SK-MEL-5 (cell line): ENCODE data around the gene MAU2. TPM values are rescaled to one million over a fixed set of nuclear protein-coding genes. Genes with fewer than 3 reads are reported as not detected.
"Not testable (repeated sequence)": the region's sequence is repeated elsewhere in the genome, so short reads cannot be mapped to it uniquely, and the experiment has no call there.

Experiments
- DNase-seq: peaks from one replicate; pipeline ENCODE4 v3.0.0-alpha.2; 2016; ENCODE audit warnings: low read depth, low spot score
- in situ Hi-C: cut with HindIII; loops from 2 replicates; pipeline ENCODE4 v1.10.0; 2016; ENCODE audit warnings: low sequenced_read_pairs, high pct_unique_total_duplicates, low pct_unique_long_range_greater_than_20kb
- total RNA-seq: library from RNA; depleted of rRNA; stranded (reverse); fragments of >200 nt; shearing (Covaris generic); gene quantifications from 2 replicates; pipeline ENCODE4 v1.2.3, GENCODE V29; 2014

MAU2 gene
- total RNA-seq, 1 experiment from 2014 or later = 20.7 TPM

DNA sequence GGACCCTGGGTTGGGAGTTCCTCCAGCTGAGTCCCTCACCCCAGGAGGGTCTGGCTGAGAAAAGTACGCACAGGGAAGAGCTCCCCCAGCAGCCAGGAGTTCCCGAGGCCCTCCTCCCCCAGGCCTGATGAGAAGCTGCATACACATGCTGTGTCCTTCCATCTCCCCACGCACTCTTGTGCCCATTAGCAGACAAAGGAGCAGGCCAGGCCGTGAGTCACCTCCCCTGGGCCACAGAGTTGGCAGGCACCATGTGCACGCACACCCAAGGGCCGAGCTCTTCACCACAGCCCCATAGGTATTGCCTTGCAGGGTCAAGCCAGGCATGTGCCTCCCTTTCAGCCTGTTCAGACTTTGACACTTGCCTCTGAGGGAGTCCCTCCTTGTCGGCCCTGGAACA lies 17.5 kb downstream of the MAU2 start:
- in situ Hi-C loops = no loop called here
- no peak for DNase-seq

DNA sequence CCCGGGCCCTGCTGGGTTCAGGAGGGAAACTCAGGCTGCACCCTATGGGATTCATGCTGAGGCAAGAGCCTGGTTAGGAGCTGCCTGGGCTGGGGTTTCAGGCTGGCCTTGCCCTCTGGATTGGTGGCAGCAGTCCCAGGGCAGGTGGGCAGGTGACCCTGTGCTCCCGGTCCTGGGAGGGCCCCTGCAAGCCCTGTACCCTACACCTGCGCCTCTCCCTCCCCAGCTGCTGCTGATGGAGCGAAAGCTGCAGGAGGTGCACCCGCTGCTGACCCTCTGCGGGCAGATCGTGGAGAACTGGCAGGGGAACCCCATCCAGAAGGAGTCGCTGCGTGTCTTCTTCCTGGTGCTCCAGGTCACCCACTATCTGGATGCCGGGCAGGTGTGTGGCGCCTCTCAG lies 20.4 kb downstream of the MAU2 start:
- in situ Hi-C loops = no loop called here
- no peak for DNase-seq

DNA sequence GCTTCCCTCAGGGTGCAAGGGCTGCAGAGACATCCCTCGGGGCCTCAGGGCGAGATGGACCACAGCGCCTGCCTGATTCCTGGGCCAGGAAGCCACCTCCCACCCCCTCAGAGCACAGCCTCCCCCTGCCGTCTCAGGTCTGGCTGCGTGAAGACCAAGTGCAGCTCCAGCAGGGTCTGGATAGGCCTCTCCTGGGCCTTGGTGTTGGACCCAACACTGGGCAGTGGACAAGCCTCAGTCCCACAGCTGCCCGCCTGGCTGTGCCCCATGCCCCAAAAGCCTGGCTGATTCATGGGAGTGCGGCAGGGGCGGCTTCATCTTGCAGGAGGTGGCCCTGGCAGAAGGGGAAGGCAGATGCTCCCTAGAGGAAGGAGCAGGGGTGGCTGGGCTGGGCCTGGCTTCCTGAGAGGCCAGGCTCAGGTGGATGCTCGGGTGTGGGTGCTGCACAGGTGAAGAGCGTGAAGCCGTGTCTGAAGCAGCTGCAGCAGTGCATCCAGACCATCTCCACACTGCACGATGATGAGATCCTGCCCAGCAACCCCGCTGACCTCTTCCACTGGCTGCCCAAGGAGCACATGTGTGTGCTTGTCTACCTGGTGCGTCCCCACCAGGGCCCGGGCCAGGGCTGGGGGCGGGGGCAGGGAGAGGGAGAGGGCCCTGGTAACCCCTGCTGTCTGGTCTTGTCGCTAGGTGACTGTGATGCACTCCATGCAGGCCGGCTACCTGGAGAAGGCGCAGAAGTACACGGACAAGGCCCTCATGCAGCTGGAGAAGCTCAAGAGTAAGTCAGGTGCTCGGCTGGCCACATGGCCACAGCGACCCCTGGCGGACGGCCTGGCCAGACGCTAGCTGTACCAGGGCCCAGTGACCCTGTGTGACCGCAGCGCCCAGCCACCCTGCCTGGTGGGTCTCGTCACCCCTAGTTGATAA lies 21.7 kb downstream of the MAU2 start:
- DNase-seq = peak; percentile 70
- in situ Hi-C loops = no loop called here

DNA sequence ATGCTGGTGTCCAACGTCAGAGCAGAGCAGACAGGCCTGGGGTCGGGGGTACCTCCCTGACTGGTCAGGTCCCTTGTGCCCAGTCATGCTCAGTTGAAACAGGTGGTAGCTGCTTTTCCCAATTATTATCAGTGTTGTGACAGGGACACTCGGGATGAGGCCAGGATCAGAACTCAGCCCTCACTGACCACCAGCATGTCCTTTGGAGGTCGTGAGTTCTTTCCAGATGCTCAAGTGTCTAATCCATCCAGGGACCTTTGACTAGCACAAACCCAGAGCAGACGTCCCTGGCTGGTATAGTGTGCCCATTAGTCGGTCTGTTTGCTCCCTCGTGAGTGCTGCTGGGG lies 22.4 kb downstream of the MAU2 start:
- in situ Hi-C loops = no loop called here
- no peak for DNase-seq

- DNase-seq = peak; percentile 38
- in situ Hi-C loops = no loop called here
These were observed 23.1 kb downstream of the MAU2 start for GRCh38 chr19:19343762-19344161.

DNA sequence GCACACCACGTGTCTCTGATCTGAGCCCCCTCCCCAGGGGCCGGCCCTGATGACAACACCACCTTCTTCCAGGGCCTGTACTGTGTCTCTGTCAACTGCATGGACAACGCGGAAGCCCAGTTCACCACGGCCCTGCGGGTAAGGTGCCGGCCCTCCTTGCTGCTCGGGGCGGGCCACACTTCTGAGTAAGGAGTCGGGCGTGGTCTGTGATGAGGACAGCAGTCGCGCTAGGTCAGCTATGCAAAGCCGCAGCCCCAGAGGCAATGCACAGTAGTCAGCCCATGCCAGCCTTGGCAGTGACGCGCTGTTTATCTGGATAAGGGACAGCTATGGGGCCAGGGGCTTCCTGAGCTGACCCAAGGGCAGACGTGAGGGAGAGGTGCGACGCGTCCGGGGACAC lies 24.6 kb downstream of the MAU2 start:
- in situ Hi-C loops = no loop called here
- DNase-seq = no peak

DNA sequence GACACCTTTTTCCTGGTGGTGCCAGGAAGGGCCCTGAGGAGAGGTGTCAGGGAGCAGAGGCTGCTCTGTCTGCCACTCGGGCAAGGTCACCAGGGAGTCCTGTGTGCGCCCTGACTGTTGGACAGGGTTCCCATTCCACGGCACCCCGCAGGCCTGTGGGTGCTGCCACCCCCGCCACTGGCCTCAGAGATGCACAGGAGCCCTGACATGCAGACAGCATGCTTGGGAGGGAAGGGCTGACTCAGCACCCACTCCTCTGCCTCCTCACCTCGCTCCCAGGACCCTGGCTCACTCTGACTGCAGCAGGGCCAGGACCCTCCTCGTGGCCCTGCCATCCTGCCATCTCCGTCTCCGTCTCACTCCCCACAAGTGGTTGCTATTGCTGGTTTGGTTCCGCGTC lies 25.3 kb downstream of the MAU2 start:
- in situ Hi-C loops = no loop called here
- DNase-seq = no peak

DNA sequence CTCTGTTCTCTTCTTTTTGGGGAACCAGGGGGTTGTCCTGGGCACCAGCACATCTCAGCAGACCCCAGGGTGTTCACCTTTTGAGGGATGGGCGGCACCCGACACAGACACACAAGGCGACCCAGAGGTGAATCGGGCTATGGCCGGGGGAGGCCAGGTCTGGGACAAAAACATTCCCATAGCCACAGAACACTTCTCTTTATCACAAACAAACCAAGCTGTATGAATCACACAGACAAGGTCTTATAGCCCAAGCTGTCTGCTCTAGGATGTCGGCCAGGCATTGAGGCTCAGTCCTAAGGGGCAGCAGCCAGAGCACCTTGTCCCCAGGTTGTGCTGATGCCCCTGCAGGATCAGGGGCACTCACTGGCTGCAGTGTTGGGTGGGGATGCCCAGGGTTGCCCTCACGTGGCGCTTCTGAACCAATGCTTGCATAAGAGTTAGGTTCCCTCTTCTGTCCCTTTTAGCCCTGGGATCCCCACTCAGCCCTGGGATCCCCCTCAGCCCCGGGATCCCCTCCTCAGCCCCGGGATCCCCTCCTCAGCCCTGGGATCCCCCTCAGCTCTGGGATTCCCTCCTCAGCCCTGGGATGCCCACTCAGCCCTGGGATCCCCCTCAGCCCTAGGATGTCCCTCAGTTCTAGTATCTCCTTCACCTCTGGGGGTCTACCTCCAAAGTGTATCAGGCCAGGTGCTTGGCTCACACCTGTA lies 26.9 kb downstream of the MAU2 start:
- no peak for DNase-seq
- in situ Hi-C loops = no loop called here

- in situ Hi-C loops = no loop called here
- DNase-seq = no peak
These were observed 27.6 kb downstream of the MAU2 start for GRCh38 chr19:19348266-19348665.

- no peak for DNase-seq
- in situ Hi-C loops = no loop called here
These were observed 28.7 kb downstream of the MAU2 start for GRCh38 chr19:19349365-19349764.

GRCh38 chr19:19350756-19351155 lies 30.1 kb downstream of the MAU2 start:
- in situ Hi-C loops, DNase-seq: not testable (repeated sequence)

- in situ Hi-C loops = no loop called here
- DNase-seq = no peak
These were observed 32.2 kb downstream of the MAU2 start for GRCh38 chr19:19352823-19353222.

DNA sequence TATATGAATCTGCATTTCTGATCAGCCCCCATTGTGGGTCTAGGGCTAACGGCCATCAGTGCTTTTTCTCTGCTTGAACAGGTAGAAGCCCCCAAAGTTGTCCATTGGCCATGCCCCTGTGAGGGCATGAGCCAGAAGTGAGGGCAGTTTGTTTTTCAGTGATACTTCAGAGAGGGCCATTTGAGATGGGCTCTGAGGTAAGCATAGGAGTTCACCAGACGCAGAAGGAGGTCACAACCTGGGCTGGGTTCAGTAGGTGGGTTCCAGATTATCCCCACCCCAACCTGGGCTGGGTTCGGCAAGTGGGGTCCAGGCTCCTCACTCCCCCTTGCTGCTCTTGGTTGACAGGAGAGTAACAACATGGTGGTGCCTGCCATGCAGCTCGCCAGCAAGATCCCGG lies 33.4 kb downstream of the MAU2 start:
- no peak for DNase-seq
- in situ Hi-C loops = no loop called here

DNA sequence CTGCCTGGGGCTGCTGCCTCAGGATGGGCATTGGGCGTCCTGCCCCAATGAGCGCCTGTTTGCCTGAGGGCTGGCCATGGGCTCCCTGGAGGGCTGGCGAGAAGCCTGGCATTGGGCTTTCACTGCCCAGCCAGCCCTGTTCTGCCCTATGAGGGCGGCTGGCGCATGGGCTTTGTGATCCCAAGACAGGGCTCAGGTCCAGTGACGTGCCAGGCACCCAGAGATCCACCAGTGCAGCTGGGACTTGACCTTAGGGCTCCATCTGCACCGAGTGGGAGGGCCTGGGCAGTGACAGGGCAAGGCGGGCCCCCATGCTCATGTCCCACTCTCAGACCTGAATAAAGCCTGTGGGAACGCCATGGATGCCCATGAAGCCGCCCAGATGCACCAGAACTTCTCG lies 34.3 kb downstream of the MAU2 start:
- in situ Hi-C loops = no loop called here
- no peak for DNase-seq

DNA sequence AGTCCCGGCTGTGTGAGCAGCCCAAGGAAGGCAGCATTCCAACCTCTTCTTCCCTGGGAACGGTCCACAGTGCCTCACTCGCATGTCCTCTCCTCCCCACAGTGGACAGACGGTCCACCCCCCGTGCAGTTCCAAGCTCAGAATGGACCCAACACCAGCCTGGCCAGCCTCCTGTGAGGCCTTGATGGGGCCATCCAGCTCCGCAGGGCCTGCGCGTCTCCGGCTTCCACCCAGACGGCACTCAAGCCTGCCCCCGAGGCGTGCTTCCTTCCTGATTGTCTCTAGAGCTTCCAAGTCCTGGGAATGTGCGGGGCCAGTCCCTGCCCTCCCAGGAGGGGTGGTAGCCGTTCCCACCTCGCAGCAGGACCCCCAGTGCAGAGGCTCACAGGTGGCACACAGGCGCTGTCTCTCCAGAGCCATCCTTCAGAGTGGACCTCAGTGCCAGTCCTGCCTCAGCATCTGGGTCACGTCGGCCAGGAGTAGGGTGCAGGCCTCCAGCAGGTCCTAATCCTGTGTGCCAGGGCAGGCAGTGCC lies 35.0 kb downstream of the MAU2 start:
- in situ Hi-C loops = no loop called here
- DNase-seq = no peak

GRCh38 chr19:19356500-19356899 lies 35.9 kb downstream of the MAU2 start:
- no peak for DNase-seq
- in situ Hi-C loops = no loop called here

DNA sequence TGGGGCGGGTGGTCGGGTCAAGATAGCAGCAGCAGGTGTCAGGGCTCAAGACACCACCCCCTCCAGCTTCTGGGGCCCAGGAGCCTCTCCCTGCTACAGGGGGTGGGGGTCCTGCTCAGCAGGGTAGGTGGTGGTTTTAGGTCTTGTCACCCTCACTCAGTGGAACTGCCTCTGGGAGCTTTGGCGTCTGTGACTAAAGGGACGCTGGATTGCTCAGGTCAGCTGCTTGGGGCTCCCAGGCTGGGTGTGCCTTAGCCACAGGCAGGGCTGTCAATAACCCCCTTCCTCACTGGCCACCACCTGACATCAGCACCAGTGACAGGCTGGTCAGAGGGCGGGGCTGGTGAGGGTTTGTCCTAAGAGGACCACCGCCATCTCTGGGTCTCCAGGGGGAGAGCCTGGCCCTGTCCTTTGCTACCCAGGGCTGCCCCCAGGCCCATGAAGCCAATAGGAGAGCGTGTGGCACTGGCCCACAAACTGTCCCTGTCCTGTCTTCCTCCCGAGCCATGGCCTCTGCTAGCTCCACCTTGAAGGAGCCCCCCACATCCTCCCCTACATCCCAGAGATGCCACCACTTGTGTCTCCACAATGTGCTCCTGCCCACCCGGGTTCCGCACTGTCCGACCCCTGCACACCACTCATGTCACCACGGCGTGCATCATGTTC lies 36.4 kb downstream of the MAU2 start:
- in situ Hi-C loops = no loop called here
- DNase-seq = no peak

- in situ Hi-C loops = no loop called here
- DNase-seq = peak; percentile 91
These were observed 40.5 kb downstream of the MAU2 start for GRCh38 chr19:19361075-19361594.
